Stomach (tissue), 9 donors: ENCODE data around the gene LMOD2. TPM values are rescaled to one million over a fixed set of nuclear protein-coding genes. Genes with fewer than 3 reads are reported as not detected.

Source experiments
- DNase-seq, 2 donors: peaks; one replicate each; pipeline versions ENCODE4 v3.0.0 to v3.0.0-alpha.2; 2013 to 2019
- H3K27ac ChIP-seq, 5 donors: fragments of 200-600 bp in 4 of 5; sonication (generic) in 4 of 5; one replicate each; pipeline ENCODE4 v1.5.1; 2013 to 2019; ENCODE audit warnings: mild to moderate bottlenecking in 1 of 5, moderate library complexity in 1 of 5
- H3K27me3 ChIP-seq, 3 donors: fragments of 200-600 bp; sonication (generic); one replicate each; pipeline ENCODE4 v1.5.1; 2017 to 2019; ENCODE audit warnings: mixed run types in 1 of 3
- H3K36me3 ChIP-seq, 4 donors: fragments of 200-600 bp; sonication (generic); 1 replicate in 3 of 4; 2 replicates in 1 of 4; pipeline ENCODE4 v1.5.1; 2016 to 2019
- H3K4me1 ChIP-seq, 4 donors: fragments of 200-600 bp; sonication (generic); one replicate each; pipeline ENCODE4 v1.5.1; 2016 to 2019
- H3K4me3 ChIP-seq, 4 donors: fragments of 200-600 bp; sonication (generic) in 3 of 4; one replicate each; pipeline ENCODE4 v1.5.1; 2016 to 2019; ENCODE audit warnings: mild to moderate bottlenecking in 1 of 4
- H3K9me3 ChIP-seq, 4 donors: fragments of 200-600 bp; sonication (generic); one replicate each; pipeline ENCODE4 v1.5.1; 2016 to 2019
- EP300 ChIP-seq: sonication (generic); formaldehyde crosslinking; IDR thresholded peaks from one replicate; pipeline ENCODE4 v1.6.1; 2017; ENCODE audit warnings: antibody characterized with exemption
- POLR2A ChIP-seq, 4 donors: fragments of 450-650 bp; IDR thresholded peaks; one replicate each; pipeline ENCODE4 v1.6.1; 2016; ENCODE audit warnings: antibody characterized with exemption in 4 of 4, control low read depth in 2 of 4, mild to moderate bottlenecking in 1 of 4, moderate library complexity in 1 of 4
- POLR2AphosphoS5 ChIP-seq, 3 donors: sonication (generic); formaldehyde crosslinking; IDR thresholded peaks; one replicate each; pipeline ENCODE4 v1.6.1; 2016; ENCODE audit warnings: antibody characterized with exemption in 3 of 3
- WGBS, 5 donors: extraction: QIAGEN DNeasy Blood & Tissue Kit in 3 of 5; methylation state at CpG; one replicate each; pipeline versions ENCODE4 v1.1.5 to v1.1.7; 2013 to 2018; 5-methylcytosine and 5-hydroxymethylcytosine counted together
- intact Hi-C: fragments of 100-400 bp; cut with DNase I; formaldehyde crosslinking; loops from one replicate; pipeline ENCODE4 v1.15.1; 2023; ENCODE audit warnings: low total_unique reads
- polyA plus RNA-seq, 3 donors: library from polyadenylated mRNA; stranded (reverse); fragments of 200-250 nt; gene quantifications; one replicate each; pipeline ENCODE4 v1.2.3, GENCODE V29; 2013
- total RNA-seq, 5 donors: library from RNA; depleted of rRNA; stranded (reverse); fragments of >200 nt; gene quantifications; one replicate each; pipeline versions ENCODE4 v1.1.0 to v1.2.3, GENCODE V29; 2014 to 2016
- TF ChIP-seq, protein P1 (sequence below), 7 experiments: fragments of 450-650 bp in 4 of 7; fragments of 200-600 bp in 3 of 7; sonication (generic) in 3 of 7; IDR thresholded peaks; one replicate each; pipeline ENCODE4 v1.5.1; 2016 to 2019; ENCODE audit warnings: antibody characterized with exemption in 7 of 7, control low read depth in 2 of 7, mild to moderate bottlenecking in 1 of 7
- donor health status: healthy with polysubstance abuse.
- donor health status: Bipolar disorder and iron deficiency.
- donor health status: healthy.

The LMOD2 gene
- total and polyA plus RNA-seq, 8 donors, result 0.05 to 0.46 (median 0.12) TPM; not detected in 5

GRCh38 chr7:123709525-123709924, 53.9 kb downstream of the LMOD2 start:
- Histone ChIP-seq H3K4me1 (peaks cover 0 to 56% (median 26%) of the 10 kb centered on the region in 4 donors), H3K27me3 (no peaks in the 10 kb centered on the region), H3K36me3 (peaks cover 8 to 43% (median 41%) of the 10 kb centered on the region in 4 donors), H3K27ac (no peak overlapping the region), H3K4me3 (no peak overlapping the region), H3K9me3 (no peaks in the 10 kb centered on the region)
- no peak for DNase-seq
- no peak for TF ChIP-seq POLR2A (IDR thresholded peaks at IDR 0.05)
- TF ChIP-seq EP300, result no peak
- WGBS, 5 donors, result 46 to 66% (median 57%) methylated on average over 2 of the region's 2 CpGs
- intact Hi-C loops, result no loop called here

GRCh38 chr7:123710683-123711082, 55.0 kb downstream of the LMOD2 start:
- intact Hi-C loops, result no loop called here
- H3K27me3 ChIP-seq, result no peaks in the 10 kb centered on the region
- TF ChIP-seq POLR2AphosphoS5 (IDR thresholded peaks at IDR 0.05) (no peak), POLR2A (IDR thresholded peaks at IDR 0.05) (no peak), EP300 (no peak)
- TF ChIP-seq, protein P1, sequence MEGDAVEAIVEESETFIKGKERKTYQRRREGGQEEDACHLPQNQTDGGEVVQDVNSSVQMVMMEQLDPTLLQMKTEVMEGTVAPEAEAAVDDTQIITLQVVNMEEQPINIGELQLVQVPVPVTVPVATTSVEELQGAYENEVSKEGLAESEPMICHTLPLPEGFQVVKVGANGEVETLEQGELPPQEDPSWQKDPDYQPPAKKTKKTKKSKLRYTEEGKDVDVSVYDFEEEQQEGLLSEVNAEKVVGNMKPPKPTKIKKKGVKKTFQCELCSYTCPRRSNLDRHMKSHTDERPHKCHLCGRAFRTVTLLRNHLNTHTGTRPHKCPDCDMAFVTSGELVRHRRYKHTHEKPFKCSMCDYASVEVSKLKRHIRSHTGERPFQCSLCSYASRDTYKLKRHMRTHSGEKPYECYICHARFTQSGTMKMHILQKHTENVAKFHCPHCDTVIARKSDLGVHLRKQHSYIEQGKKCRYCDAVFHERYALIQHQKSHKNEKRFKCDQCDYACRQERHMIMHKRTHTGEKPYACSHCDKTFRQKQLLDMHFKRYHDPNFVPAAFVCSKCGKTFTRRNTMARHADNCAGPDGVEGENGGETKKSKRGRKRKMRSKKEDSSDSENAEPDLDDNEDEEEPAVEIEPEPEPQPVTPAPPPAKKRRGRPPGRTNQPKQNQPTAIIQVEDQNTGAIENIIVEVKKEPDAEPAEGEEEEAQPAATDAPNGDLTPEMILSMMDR (IDR thresholded peaks at IDR 0.05), result no peak
- no peak overlapping the region for H3K27ac ChIP-seq
- 31 to 72% (median 41%) methylated on average over 2 of the region's 2 CpGs for WGBS, 5 donors
- no peak for DNase-seq
- H3K4me3 ChIP-seq, result no peak overlapping the region
- peaks cover 6 to 68% (median 33%) of the 10 kb centered on the region in 4 donors for H3K4me1 ChIP-seq
- H3K36me3 ChIP-seq, result peaks cover 8 to 31% (median 29%) of the 10 kb centered on the region in 4 donors
- H3K9me3 ChIP-seq, result no peaks in the 10 kb centered on the region

- TF ChIP-seq POLR2A (IDR thresholded peaks at IDR 0.05), result no peak
- no peak for TF ChIP-seq POLR2AphosphoS5 (IDR thresholded peaks at IDR 0.05)
- TF ChIP-seq, protein P1 (IDR thresholded peaks at IDR 0.05), result no peak
- TF ChIP-seq EP300, result no peak
- H3K9me3 ChIP-seq, result no peaks in the 10 kb centered on the region
- intact Hi-C loops, result no loop called here
- no peak for DNase-seq
- no peak overlapping the region for H3K27ac ChIP-seq
- H3K4me1 ChIP-seq, result peaks cover 8 to 79% (median 42%) of the 10 kb centered on the region in 4 donors
- peaks cover 8 to 22% (median 19%) of the 10 kb centered on the region in 4 donors for H3K36me3 ChIP-seq
- H3K27me3 ChIP-seq, result no peaks in the 10 kb centered on the region
- H3K4me3 ChIP-seq, result no peak overlapping the region
Observed at GRCh38 chr7:123711832-123712293, 56.2 kb downstream of the LMOD2 start.

GRCh38 chr7:123712619-123713018, 57.0 kb downstream of the LMOD2 start:
- Histone ChIP-seq H3K36me3 (peaks cover 4 to 14% (median 11%) of the 10 kb centered on the region in 4 donors), H3K9me3 (no peaks in the 10 kb centered on the region), H3K27ac (no peak overlapping the region), H3K27me3 (no peaks in the 10 kb centered on the region), H3K4me1 (peaks cover 3 to 86% (median 42%) of the 10 kb centered on the region in 4 donors), H3K4me3 (no peak overlapping the region)
- DNase-seq, result no peak
- TF ChIP-seq, protein P1 (IDR thresholded peaks at IDR 0.05), result no peak
- TF ChIP-seq POLR2A (IDR thresholded peaks at IDR 0.05) (no peak), EP300 (no peak), POLR2AphosphoS5 (IDR thresholded peaks at IDR 0.05) (no peak)
- 23 to 58% (median 39%) methylated on average over 1 of the region's 1 CpG for WGBS, 5 donors
- intact Hi-C loops, result no loop called here

Other genes with a start within 250 kb of the LMOD2 start
- 1 to 10 TPM in 1 of 5 donors, under 1 TPM in 1, not detected in 3; 0.55 to 2.7 TPM for gene IQUB, start 121.3 kb upstream of the LMOD2 start, total RNA-seq
- gene IQUB, start 121.3 kb upstream of the LMOD2 start, polyA plus RNA-seq, result under 1 TPM in 2 of 3 donors, not detected in 1; 0.05 to 0.12 TPM
- 100 to 1,000 TPM in 2 of 5 donors, 10 to 100 TPM in 2, 1 to 10 TPM in 1; 1.2 to 133 (median 63.6) TPM for gene NDUFA5, start 98.0 kb upstream of the LMOD2 start, total RNA-seq
- 100 to 1,000 TPM in 2 of 3 donors, 10 to 100 TPM in 1; 96.1 to 154 (median 120) TPM for gene NDUFA5, start 98.0 kb upstream of the LMOD2 start, polyA plus RNA-seq
- not detected for gene ASB15, start 54.0 kb upstream of the LMOD2 start, total RNA-seq
- not detected for gene ASB15, start 54.0 kb upstream of the LMOD2 start, polyA plus RNA-seq
- 10 to 100 TPM in 4 of 5 donors, 1 to 10 TPM in 1; 9.0 to 56.7 (median 23.7) TPM for gene WASL, start 93.1 kb downstream of the LMOD2 start, total RNA-seq
- gene WASL, start 93.1 kb downstream of the LMOD2 start, polyA plus RNA-seq, result 10 to 100 TPM; 12.2 to 33.5 (median 19.7) TPM
- gene HYAL4, start 189.3 kb downstream of the LMOD2 start, total RNA-seq, result not detected
- under 1 TPM in 1 of 3 donors, not detected in 2; 0.78 TPM for gene HYAL4, start 189.3 kb downstream of the LMOD2 start, polyA plus RNA-seq